HG03432 (cell line): ENCODE data around the gene ZNF197.
"Not testable (repeated sequence)": the region's sequence is repeated elsewhere in the genome, so short reads cannot be mapped to it uniquely, and the experiment has no call there.

Source experiments
- ATAC-seq: cut with Tn5 transposase; IDR thresholded peaks from one replicate; pipeline ENCODE4 v1.9.1; 2021; ENCODE audit warnings: mild to moderate bottlenecking, moderate library complexity; ENCODE audit not compliant: unreplicated experiment

Gene ZNF197

GRCh38 chr3:44624749-44625480 lies at the start of gene ZNF197:
Gene ZNF197, plus strand, starts transcription at chr3:44625036. Its CDS starts 4,119 bp downstream, at chr3:44629155.
- ATAC-seq = peak; percentile 97

- ATAC-seq = no peak
Measured at GRCh38 chr3:44576613-44577012, 48.2 kb upstream of the ZNF197 start.

- ATAC-seq = not testable (repeated sequence)
Measured at GRCh38 chr3:44577354-44577952, 47.4 kb upstream of the ZNF197 start.

GRCh38 chr3:44578316-44578715 lies 46.5 kb upstream of the ZNF197 start:
- not testable (repeated sequence) for ATAC-seq

GRCh38 chr3:44578924-44579515 lies 45.8 kb upstream of the ZNF197 start:
- ATAC-seq = not testable (repeated sequence)

GRCh38 chr3:44579749-44580148 lies 45.1 kb upstream of the ZNF197 start:
- not testable (repeated sequence) for ATAC-seq

GRCh38 chr3:44580971-44581370 lies 43.9 kb upstream of the ZNF197 start:
- not testable (repeated sequence) for ATAC-seq

- ATAC-seq = peak; percentile 83
Measured at GRCh38 chr3:44584646-44585501, 40.0 kb upstream of the ZNF197 start, which contains the start of gene ZNF660. Gene ZNF660, plus strand, starts transcription at chr3:44584964. Its CDS starts 9,230 bp downstream, at chr3:44594194.

GRCh38 chr3:44596621-44597020 lies 28.2 kb upstream of the ZNF197 start:
- ATAC-seq = no peak

GRCh38 chr3:44601749-44602148 lies 23.1 kb upstream of the ZNF197 start:
- ATAC-seq = no peak

- ATAC-seq = no peak
Measured at GRCh38 chr3:44612678-44613077, 12.2 kb upstream of the ZNF197 start.

- no peak for ATAC-seq
Measured at GRCh38 chr3:44628716-44629115, 3.9 kb downstream of the ZNF197 start.

- no peak for ATAC-seq
Measured at GRCh38 chr3:44632193-44632592, 7.4 kb downstream of the ZNF197 start.

- ATAC-seq = no peak
Measured at GRCh38 chr3:44642337-44642736, 17.5 kb downstream of the ZNF197 start.

GRCh38 chr3:44643024-44643423 lies 18.2 kb downstream of the ZNF197 start:
- no peak for ATAC-seq

- ATAC-seq = no peak
Measured at GRCh38 chr3:44647771-44648170, 22.9 kb downstream of the ZNF197 start.

- ATAC-seq = peak; percentile 97
Measured at GRCh38 chr3:44648564-44649229, 23.9 kb downstream of the ZNF197 start, which contains the start of gene ZNF35. Gene ZNF35, plus strand, starts transcription at chr3:44648732. Its CDS starts 2,336 bp downstream, at chr3:44651068.

- ATAC-seq = no peak
Measured at GRCh38 chr3:44649709-44650108, 24.9 kb downstream of the ZNF197 start.

- ATAC-seq = no peak
Measured at GRCh38 chr3:44654039-44654438, 29.2 kb downstream of the ZNF197 start.

- ATAC-seq = no peak
Measured at GRCh38 chr3:44659015-44659414, 34.2 kb downstream of the ZNF197 start.
